Activated CD4-positive, CD25-positive, alpha-beta regulatory T cell treated with anti-CD3 and anti-CD28 coated beads, Interleukin-2, amount 50 U/mL, for 72 hours (primary cell): ENCODE measurements around the gene RPL35A.
"Not testable (repeated sequence)": the region's sequence is repeated elsewhere in the genome, so short reads cannot be mapped to it uniquely, and the experiment has no call there.

Experiments
- DNase-seq: peaks from one replicate; pipeline ENCODE4 v3.0.0; 2021

Gene RPL35A

GRCh38 chr3:197953325-197953724 is 3.3 kb downstream of the RPL35A start:
- no peak for DNase-seq

DNA sequence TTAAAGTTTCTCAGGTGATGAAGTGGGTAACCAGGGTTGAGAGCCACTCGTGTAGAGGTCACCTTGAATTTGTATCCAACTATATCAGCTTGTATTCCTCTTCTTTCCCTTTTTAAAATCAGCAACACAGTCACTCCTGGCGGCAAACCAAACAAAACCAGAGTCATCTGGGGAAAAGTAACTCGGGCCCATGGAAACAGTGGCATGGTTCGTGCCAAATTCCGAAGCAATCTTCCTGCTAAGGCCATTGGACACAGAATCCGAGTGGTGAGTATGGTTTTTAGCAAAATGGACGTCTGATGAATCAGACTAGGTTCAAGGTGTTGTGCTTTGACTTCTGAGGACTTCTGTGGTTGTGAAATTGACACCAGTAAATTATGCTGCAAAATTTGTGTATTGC is 3.9 kb downstream of the RPL35A start:
- DNase-seq = no peak

- DNase-seq = no peak
Observed at GRCh38 chr3:197955892-197956477, 6.0 kb downstream of the RPL35A start.

GRCh38 chr3:197956626-197956988 is 6.6 kb downstream of the RPL35A start:
- no peak for DNase-seq

DNA sequence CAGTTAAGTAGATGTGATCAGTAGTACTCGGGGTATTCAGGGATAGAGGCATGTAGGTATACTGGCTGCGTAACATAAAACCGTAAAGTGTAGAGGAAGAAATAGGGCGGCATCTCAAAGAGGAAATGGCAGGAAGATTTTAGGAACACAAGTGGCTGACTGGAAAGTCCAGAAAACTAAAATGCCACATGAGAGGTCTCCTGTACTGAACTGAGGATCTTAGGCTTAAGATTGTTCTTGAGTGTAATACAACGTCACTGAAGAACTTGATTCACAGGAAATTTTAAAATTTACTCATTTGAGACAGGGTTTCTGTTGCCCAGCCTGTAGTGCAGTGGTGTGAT is 7.8 kb downstream of the RPL35A start:
- no peak for DNase-seq

GRCh38 chr3:197958346-197958745 is 8.4 kb downstream of the RPL35A start:
- DNase-seq = no peak

DNA sequence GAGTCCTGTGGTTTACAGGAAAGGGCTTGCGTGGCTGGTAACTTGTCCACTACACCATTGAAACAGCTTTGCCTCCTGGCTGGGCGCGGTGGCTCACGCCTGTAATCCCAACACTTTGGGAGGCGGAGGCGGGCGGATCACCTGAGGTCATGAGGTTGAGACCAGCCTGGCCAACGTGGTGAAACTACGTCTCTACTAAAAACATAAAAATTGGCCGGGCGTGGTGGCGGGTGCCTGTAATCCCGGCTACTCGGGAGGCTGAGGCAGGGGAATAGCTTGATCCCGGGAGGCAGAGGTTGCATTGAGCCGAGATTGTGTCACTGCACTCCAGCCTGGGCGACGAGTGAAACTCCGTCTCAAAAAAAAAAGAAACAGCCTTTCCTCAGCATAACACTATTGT is 8.9 kb downstream of the RPL35A start:
- DNase-seq = not testable (repeated sequence)

DNA sequence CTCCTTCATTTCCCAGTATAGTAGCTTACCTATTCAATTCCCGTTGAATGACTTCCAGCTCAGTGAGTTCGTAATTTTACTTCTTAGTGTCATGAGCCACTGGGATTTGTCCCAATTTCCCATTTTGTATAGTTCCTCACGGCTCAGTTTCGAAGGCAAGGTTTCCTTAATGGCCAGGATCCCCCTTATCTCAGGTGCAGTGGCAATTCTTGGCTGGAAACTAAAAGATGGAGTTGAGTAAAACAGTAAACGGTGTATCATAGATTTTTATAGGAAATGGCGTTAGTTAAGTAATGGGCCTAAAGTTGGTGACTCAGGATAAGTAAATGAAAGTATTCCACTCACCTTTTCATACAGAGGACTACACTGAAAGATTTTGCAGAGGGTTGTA is 9.5 kb downstream of the RPL35A start:
- no peak for DNase-seq

- DNase-seq = peak; percentile 94
Observed at GRCh38 chr3:197959891-197960693, 10.1 kb downstream of the RPL35A start, which contains the start of gene LMLN. Gene LMLN (plus strand): TSS chr3:197960217. CDS start chr3:197960246, 29 bp downstream.

DNA sequence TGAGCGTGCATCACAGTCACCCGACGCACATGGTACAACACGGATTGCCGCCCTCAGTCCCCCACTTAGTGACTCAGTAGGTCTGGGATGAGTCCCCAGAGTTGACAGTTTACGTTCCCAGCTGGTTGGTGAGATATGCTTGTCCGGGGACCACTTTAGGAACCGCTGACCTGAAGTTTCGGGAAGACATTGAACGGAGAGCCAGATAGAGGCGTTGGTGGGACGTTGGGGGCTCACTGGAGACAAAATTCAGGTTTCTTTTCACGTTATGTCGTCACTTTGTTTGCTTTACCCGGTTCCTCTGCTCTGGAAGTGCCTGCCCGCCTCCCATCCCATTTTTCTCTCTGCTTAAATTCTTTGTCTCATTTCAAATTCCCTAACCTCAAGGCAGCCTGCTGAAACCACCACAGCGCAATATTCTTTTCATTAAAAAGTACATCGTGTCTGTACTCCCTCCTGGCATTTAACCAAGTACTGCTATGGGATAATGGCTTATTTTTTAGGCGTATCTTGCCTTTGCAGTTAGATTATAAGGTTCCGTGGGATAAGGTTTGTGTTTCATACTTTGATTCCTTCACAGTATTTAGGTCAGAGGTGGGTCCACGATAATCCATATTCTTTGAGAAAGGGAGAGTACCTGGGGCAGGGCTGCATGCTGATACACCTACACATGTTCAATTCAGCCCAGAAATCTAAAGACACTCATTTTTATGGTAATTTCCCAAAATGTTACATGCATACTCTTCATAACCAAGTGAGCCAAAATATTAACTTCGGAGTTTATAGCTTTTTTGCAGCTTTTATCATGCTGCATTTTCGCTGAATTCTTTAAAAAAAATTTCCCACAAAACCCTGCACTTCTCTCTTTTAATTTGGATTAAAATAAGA is 10.9 kb downstream of the RPL35A start:
- DNase-seq = no peak

DNA sequence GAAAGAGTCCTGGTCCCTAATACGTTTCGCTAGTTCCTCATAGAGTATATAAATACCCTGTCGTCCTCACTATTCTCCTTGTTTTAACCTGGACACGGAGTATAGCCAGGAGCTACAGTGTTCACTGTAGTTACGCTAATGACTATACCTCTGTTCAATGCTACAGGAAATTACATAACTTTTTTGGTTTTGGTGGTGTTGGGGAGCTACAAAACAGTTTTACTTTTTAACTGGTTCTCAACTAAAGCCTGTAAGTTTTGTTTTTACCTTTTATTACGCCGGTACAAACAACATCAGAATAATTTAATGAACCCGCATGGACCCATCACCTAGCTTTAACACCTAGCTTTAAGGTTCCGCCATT is 11.6 kb downstream of the RPL35A start:
- no peak for DNase-seq

- DNase-seq = no peak
Observed at GRCh38 chr3:197963019-197963637, 13.1 kb downstream of the RPL35A start.

DNA sequence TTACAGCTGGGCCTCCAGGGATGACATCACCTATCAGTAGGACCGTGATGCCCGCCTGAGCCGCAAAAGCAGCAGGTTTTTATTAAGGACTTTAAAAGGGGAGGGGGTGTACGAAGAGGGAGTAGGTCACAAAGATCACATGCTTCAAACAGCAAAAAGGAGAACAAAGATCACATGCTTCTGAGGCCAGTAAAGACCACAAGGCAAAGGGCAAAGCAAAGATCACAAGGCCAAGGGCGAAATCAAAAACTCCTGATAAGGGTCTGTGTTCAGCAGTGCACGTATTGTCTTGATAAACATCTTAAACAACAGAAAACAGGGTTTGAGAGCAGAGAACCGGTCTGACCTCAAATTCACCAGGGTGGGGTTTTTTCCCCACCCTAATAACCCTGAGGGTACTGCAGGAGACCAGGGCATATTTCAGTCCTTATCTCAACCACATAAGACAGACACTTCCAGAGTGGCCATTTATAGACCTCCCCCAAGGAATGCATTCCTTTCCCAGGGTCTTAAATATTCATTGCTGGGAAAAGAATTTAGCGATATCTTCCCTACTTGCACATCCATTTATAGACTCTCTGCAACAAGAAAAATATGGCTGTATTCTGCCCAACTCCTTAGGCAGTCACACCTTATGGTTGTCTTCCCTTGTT is 17.5 kb downstream of the RPL35A start:
- DNase-seq = not testable (repeated sequence)

DNA sequence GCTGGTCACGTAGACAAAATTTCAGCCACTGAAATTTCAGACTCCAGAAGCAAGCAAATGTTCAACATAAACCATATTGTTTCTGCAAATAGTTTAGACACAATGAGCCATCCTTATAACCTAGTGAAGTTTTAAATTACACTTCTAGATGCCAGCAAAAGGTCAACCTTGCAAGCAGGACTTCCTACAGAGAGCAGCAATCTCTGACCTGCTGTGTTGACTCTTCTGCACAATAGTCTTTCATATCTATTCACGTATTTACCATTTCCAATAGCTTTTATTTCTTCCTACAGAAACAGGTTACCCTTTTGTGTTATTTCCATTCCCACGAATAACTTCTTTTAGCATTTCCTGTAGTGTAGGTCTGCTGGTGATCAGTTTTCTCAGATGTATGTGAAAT is 20.6 kb downstream of the RPL35A start:
- DNase-seq = no peak

DNA sequence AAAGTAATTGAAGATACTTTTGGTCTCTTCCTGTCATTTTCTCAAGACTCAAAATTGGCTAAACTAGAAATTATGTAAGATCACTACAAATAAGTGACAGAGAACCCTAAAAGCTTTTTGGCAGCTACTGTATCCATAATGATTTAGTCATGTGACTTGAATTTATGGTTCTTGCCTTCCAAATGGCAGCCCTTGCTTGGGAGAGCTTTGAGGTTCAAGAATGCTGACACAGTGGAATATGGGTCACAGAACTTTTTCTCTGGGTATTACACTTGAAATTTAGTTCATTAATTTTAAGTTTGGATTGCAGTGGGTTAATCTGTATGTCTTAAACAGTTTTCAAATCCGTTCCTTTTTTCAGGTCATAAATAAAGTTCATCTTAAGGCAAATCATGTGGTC is 24.0 kb downstream of the RPL35A start:
- DNase-seq = no peak

DNA sequence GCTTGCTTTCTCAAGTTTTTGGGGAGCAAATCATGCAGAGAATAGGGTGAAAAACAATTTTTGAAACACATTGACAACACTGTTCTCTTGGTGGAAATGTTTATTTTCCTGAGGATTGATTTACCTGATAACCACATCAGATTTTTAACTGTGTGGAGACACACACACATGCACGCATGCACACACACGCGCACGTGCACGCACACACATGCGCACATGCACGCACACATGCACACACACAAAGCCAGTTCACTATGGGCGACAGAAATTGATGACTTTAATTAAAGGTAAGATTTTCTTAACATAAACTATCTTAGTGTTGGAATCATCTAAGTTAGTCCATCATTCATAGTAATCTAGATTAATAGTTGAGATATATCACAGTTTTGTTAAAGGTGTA is 25.3 kb downstream of the RPL35A start:
- no peak for DNase-seq

DNA sequence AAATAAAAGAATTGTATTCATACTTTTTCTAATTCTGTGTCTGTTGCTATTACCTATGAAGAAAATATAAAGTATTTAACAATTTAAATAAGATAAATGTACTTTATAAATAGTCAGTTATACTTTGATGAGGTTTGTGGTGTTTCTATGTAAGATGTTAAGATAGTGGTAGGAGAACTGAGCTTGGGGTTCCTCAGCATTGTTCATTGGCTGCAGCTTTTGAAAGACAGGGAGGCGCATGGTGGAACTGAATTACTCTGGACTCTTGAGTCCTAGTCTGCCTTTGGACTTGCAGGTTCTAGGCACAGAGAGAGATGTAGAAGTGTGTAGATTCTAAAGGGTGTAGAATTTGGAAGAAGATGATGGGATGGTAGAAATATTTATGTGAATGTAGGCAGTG is 33.1 kb downstream of the RPL35A start:
- DNase-seq = no peak

DNA sequence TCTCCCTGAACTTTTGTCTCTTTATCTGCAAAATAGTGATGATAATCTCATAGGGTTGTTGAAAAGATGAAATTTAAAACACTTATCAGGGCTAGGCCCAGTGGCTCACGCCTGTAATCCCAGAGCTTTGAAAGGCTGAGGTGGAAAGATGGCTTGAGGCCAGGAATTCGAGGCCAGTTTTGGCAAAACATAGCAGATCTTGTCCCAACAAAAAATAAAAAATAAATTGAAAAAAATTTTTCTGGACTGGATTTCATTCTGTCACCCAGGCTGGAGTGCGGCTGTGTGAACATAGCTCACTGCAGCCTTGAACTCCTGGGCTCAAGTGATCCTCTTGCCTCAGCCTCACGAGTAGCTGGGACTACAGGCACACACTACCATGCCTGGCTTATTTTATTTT is 39.7 kb downstream of the RPL35A start:
- DNase-seq = no peak

- no peak for DNase-seq
Observed at GRCh38 chr3:197994736-197995135, 44.7 kb downstream of the RPL35A start.

DNA sequence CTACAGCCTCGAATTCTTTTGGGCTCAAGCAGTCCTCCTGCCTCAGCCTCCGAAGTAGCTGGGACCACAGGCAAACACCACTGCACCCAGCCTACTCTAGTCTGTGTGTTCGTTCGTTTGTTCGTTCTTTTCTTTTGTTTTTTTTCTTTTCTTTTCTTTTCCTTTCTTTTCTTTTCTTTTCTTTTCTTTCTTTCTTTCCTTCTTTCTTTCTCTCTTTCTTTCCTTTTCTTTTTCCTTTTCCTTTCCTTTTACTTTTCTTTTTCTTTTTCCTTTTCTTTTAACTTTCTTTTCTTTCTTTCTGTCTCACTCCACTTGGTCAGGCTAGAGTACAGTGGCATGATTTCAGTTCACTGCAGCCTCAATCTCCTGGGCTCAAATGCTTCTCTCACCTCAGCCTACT is 46.9 kb downstream of the RPL35A start:
- DNase-seq = no peak

DNA sequence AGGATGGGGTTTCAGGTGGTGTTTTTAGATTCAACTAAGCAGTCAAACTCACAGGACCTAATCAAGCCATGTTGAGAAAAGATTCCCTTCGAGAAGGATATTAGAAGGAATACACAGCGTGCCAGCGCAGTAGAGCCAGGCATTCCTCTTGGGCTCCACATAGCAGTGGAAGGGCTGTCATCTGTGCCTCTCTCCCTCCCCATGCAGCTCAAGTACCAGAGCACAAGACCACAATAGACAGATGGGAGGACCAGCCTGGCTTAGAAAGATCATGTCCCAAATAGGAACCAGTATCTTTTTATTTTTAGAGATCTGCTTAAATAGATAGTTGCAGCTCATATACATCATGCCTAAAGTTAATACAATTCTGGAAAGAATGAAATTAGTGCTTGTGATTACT is 47.9 kb downstream of the RPL35A start:
- DNase-seq = no peak
